AG04450 (cell line): Measurements from ENCODE around the gene LIF. TPM values are rescaled to one million over a fixed set of nuclear protein-coding genes. Genes with fewer than 3 reads are reported as not detected.

Source experiments
- CTCF ChIA-PET: fragments of 300-600, 350-600 bp; formaldehyde crosslinking; extraction: SDS; loops from one replicate; lab custom pipeline; 2022; ENCODE audit warnings: antibody characterized with exemption, inconsistent platforms; lab: Charles Lee
- POLR2A ChIA-PET: fragments of 350-600 bp; formaldehyde crosslinking; extraction: SDS; loops from one replicate; lab custom pipeline; 2021; ENCODE audit warnings: antibody characterized with exemption, inconsistent platforms; lab: Yijun Ruan, JAX
- DNase-seq: peaks from one replicate; pipeline ENCODE4 v3.0.0-alpha.2; 2011; ENCODE audit warnings: low read depth, low spot score
- H3K27ac ChIP-seq: one replicate; pipeline ENCODE4 v1.5.1; 2012; ENCODE audit warnings: low read depth, low read length, control low read depth
- H3K27me3 ChIP-seq: one replicate; pipeline ENCODE4 v1.6.0; 2012; ENCODE audit warnings: low read length; ENCODE audit not compliant: control insufficient read depth, insufficient read depth
- H3K4me3 ChIP-seq: 2 replicates; pipeline ENCODE4 v1.5.1; 2011; ENCODE audit warnings: mild to moderate bottlenecking, low read depth, low read length, control low read depth
- H3K9me3 ChIP-seq: 2 replicates; pipeline ENCODE4 v1.5.1; 2012; ENCODE audit warnings: low read length; ENCODE audit not compliant: control insufficient read depth, insufficient read depth
- CTCF ChIP-seq: IDR thresholded peaks from 2 replicates; pipeline ENCODE4 v1.5.1; 2011; ENCODE audit warnings: low read depth, low read length, control low read depth, inconsistent platforms
- polyA plus RNA-seq: library from polyadenylated mRNA; depleted of rRNA; stranded (reverse); fragments of >200 nt; gene quantifications from 2 replicates; pipeline ENCODE4 v1.2.3, GENCODE V29; 2011

The LIF gene
- polyA plus RNA-seq, 1 experiment, result 53.9 TPM

GRCh38 chr22:30243661-30244060 is 2.9 kb downstream of the LIF start:
- ChIA-PET POLR2A (interaction anchor here (1.1 kb wide), 1 partner anchor 39 kb away, joined by 3 read pairs; no protein-coding TSS in a partner anchor), CTCF (interaction anchor here (0.8 to 1.9 kb wide), 2 partner anchors 12 to 136 kb away, joined by 3 to 7 read pairs; no protein-coding TSS in a partner anchor)
- Histone ChIP-seq H3K4me3 (peak overlapping the region; percentile 84), H3K27ac (peak overlapping the region; percentile 84), H3K9me3 (peaks cover 13% of the 10 kb centered on the region; the same call in 1 of the 2 replicates), H3K27me3 (no peaks in the 10 kb centered on the region)
- no peak for DNase-seq
- TF ChIP-seq CTCF, result no peak

- no peak for DNase-seq
- Histone ChIP-seq H3K4me3 (peak overlapping the region; percentile 84), H3K9me3 (peaks cover 14% of the 10 kb centered on the region; the same call in 1 of the 2 replicates), H3K27ac (peak overlapping the region; percentile 84), H3K27me3 (no peaks in the 10 kb centered on the region)
- TF ChIP-seq CTCF, result no peak
- ChIA-PET POLR2A (interaction anchor here (1.8 to 2.3 kb wide), 2 partner anchors 33 to 45 kb away, joined by 6 to 11 read pairs; no protein-coding TSS in a partner anchor), CTCF (interaction anchor here (1.1 to 1.5 kb wide), 2 partner anchors 14 to 133 kb away, joined by 3 to 8 read pairs; no protein-coding TSS in a partner anchor)
These were observed 4.8 kb downstream of the LIF start for GRCh38 chr22:30241576-30242371.

- POLR2A ChIA-PET, result interaction anchor here (0.8 to 2.3 kb wide), 3 partner anchors 32 to 44 kb away, joined by 5 to 11 read pairs (median 6); no protein-coding TSS in a partner anchor
- CTCF ChIA-PET, result interaction anchor here (1.5 kb wide), 1 partner anchor 15 kb away, joined by 8 read pairs; no protein-coding TSS in a partner anchor
- H3K4me3 ChIP-seq, result peak overlapping the region; percentile 84
These were observed 5.8 kb downstream of the LIF start for GRCh38 chr22:30240541-30241417.

More at GRCh38 chr22:30240541-30241417, 5.8 kb downstream of the LIF start:
- peaks cover 13% of the 10 kb centered on the region; the same call in 1 of the 2 replicates for H3K9me3 ChIP-seq
- TF ChIP-seq CTCF, result no peak
- H3K27ac ChIP-seq, result peak overlapping the region; percentile 84
- no peak for DNase-seq
- no peaks in the 10 kb centered on the region for H3K27me3 ChIP-seq
